Nephron (organoid): ENCODE results near the gene FAM193A.
A peak's percentile ranks its signal among the peaks of the same experiment; 100 is the strongest.

Experiments used
- H3K27ac Mint-ChIP-seq, 3 experiments: 2 replicates each; pipeline ENCODE4 v1.8.0; 2020; ENCODE audit warnings: mixed read lengths in 3 of 3, mild to moderate bottlenecking in 2 of 3, moderate library complexity in 1 of 3
- H3K27me3 Mint-ChIP-seq: 2 replicates; pipeline ENCODE4 v1.8.0; 2021; ENCODE audit warnings: low read depth, mild to moderate bottlenecking, moderate library complexity, mixed read lengths
- H3K36me3 Mint-ChIP-seq: 2 replicates; pipeline ENCODE4 v1.8.0; 2020; ENCODE audit warnings: low read depth, mixed read lengths
- H3K4me1 Mint-ChIP-seq: 2 replicates; pipeline ENCODE4 v1.8.0; 2020; ENCODE audit warnings: mixed read lengths
- H3K4me3 Mint-ChIP-seq, 3 experiments: 2 replicates each; pipeline ENCODE4 v1.8.0; 2020; ENCODE audit warnings: mild to moderate bottlenecking in 3 of 3, mixed read lengths in 3 of 3, moderate library complexity in 2 of 3
- H3K9me3 Mint-ChIP-seq: 2 replicates; pipeline ENCODE4 v1.8.0; 2020; ENCODE audit warnings: mixed read lengths
- TF ChIP-seq, protein P1 (sequence below), 3 experiments: fragments of 200-600 bp; sonication (generic); IDR thresholded peaks; one replicate each; pipeline ENCODE4 v1.5.0; 2021; ENCODE audit warnings: antibody characterized with exemption in 3 of 3; ENCODE audit not compliant: unreplicated experiment in 3 of 3

Gene FAM193A

DNA sequence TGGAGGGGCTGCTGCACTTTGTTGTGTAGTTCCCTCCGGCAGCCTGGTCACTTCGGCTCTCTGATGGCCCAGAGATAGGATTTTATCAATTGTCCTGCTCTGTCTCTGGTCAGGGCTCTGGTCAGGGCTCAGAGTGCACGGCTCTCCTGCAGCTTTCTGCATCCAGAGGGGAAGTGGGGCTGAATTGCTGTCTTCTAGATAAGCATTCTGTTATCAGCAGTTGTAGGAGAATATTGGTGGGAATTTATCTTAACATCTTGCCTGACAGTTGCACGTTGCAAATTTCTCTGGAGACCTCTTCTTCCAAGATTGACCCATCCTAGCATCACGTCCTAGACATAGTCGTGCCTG is 62.8 kb downstream of the FAM193A start:
- TF ChIP-seq, protein P1, sequence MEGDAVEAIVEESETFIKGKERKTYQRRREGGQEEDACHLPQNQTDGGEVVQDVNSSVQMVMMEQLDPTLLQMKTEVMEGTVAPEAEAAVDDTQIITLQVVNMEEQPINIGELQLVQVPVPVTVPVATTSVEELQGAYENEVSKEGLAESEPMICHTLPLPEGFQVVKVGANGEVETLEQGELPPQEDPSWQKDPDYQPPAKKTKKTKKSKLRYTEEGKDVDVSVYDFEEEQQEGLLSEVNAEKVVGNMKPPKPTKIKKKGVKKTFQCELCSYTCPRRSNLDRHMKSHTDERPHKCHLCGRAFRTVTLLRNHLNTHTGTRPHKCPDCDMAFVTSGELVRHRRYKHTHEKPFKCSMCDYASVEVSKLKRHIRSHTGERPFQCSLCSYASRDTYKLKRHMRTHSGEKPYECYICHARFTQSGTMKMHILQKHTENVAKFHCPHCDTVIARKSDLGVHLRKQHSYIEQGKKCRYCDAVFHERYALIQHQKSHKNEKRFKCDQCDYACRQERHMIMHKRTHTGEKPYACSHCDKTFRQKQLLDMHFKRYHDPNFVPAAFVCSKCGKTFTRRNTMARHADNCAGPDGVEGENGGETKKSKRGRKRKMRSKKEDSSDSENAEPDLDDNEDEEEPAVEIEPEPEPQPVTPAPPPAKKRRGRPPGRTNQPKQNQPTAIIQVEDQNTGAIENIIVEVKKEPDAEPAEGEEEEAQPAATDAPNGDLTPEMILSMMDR (IDR thresholded peaks at IDR 0.05; ENCODE audit: unreplicated experiment in 3 of 3), result no peak
- H3K36me3 Mint-ChIP-seq, result peaks cover 36% of the 10 kb centered on the region
- peak overlapping the region in 1 of 3 experiments; percentile 18 for H3K4me3 Mint-ChIP-seq
- peaks cover 59% of the 10 kb centered on the region for H3K4me1 Mint-ChIP-seq
- no peaks in the 10 kb centered on the region for H3K9me3 Mint-ChIP-seq
- H3K27me3 Mint-ChIP-seq, result no peaks in the 10 kb centered on the region
- peak overlapping the region; percentile 73 to 82 (median 82) for H3K27ac Mint-ChIP-seq

DNA sequence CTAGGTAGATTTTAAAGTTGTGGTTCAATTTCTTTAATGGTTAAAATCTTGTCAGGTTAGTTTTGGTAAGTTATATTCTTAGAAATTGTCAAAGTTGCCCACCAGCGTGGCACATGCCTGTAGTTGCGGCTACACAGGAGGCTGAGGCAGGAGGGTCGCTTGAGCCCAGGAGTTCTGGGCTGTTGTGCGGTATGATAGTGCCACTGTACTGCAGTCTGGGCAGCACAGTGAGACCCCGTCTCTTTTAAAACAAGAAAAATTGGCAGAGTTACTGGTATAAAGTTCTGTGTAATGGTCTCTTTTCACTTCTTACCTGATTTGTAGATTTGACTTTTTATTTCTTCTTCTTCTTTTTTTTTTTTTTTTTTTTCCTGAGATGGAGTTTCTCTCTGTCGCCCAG is 64.4 kb downstream of the FAM193A start:
- peak overlapping the region; percentile 46 to 82 (median 51) for H3K27ac Mint-ChIP-seq
- H3K9me3 Mint-ChIP-seq, result no peaks in the 10 kb centered on the region
- no peak overlapping the region for H3K4me3 Mint-ChIP-seq
- H3K27me3 Mint-ChIP-seq, result no peaks in the 10 kb centered on the region
- peaks cover 42% of the 10 kb centered on the region for H3K36me3 Mint-ChIP-seq
- peaks cover 57% of the 10 kb centered on the region for H3K4me1 Mint-ChIP-seq
- TF ChIP-seq, protein P1 (IDR thresholded peaks at IDR 0.05; ENCODE audit: unreplicated experiment in 3 of 3), result no peak

DNA sequence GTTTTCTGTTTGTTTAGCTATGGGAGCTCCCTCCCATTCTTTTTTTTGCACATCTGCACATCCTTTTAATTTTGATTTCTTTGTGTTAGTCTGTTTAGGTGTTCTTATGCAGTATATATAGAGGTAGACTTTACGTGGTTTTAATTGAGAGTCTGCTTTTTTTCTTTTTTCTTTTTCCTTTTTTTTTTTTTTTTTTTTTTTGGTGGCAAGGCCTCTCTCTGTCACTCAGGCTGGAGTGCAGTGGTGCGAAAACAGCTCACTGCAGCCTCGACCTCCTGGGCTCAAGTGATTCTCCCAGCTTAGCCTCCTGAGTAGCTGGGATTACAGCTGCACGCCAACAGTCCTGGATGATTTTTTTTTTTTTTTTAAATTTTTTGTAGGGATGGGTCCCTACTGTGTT is 68.2 kb downstream of the FAM193A start:
- no peaks in the 10 kb centered on the region for H3K27me3 Mint-ChIP-seq
- peaks cover 24% of the 10 kb centered on the region for H3K36me3 Mint-ChIP-seq
- TF ChIP-seq, protein P1 (IDR thresholded peaks at IDR 0.05; ENCODE audit: unreplicated experiment in 3 of 3), result no peak
- H3K4me3 Mint-ChIP-seq, result no peak overlapping the region
- H3K4me1 Mint-ChIP-seq, result peaks cover 26% of the 10 kb centered on the region
- peak overlapping the region; percentile 11 to 38 (median 38) for H3K27ac Mint-ChIP-seq
- no peaks in the 10 kb centered on the region for H3K9me3 Mint-ChIP-seq

DNA sequence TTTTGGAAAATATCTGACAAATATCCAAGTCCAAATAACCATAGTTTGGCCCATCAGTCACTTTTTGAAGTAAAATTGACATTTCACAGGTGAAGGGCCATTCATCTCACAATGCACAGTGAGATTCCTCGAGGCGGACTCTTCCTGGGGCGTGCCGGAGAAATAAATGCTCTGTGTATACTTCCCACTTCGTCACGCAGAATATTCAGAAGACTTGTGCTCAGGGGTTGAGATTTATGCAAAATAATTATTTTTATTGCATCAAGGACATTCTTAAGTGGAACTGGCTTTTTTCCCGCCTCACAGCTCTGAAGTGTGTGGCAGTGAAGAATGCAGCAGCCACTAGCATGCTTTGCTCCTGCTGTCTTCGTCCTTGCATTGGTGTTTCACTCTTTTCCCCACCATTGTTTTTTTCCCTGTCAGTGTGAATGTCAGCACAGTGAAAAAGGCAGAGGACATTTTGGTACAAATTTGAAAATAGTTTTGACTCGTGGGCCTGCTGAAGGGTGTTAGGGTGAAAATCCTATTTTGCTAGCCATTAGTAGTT is 70.6 kb downstream of the FAM193A start:
- peaks cover 15% of the 10 kb centered on the region for H3K4me1 Mint-ChIP-seq
- H3K36me3 Mint-ChIP-seq, result peaks cover 14% of the 10 kb centered on the region
- TF ChIP-seq, protein P1 (IDR thresholded peaks at IDR 0.05; ENCODE audit: unreplicated experiment in 3 of 3), result no peak
- no peaks in the 10 kb centered on the region for H3K9me3 Mint-ChIP-seq
- peak overlapping the region in 1 of 3 experiments; percentile 26 for H3K27ac Mint-ChIP-seq
- H3K4me3 Mint-ChIP-seq, result no peak overlapping the region
- H3K27me3 Mint-ChIP-seq, result no peaks in the 10 kb centered on the region

DNA sequence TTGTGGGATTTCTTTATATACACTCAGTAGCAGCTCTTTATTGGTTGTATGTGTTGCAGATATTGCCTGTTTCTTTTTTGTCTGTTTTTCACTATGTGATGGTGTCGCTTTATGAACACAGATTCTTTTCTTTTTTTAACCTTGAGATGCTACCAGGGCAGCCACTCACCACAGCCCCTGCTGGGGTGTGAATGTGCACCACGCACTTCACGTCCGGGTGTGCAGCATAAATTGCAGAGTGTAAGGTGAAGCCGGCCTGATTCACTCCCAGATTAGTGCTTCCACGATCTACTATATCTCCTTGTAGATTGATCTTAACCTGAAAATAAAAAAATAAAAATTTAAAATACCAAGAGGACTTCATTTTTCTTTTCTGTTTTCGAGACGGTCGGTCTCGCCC is 71.4 kb downstream of the FAM193A start:
- H3K4me1 Mint-ChIP-seq, result peaks cover 15% of the 10 kb centered on the region
- no peak overlapping the region for H3K4me3 Mint-ChIP-seq

GRCh38 chr4:2608291-2608690 is 71.8 kb downstream of the FAM193A start:
- H3K9me3 Mint-ChIP-seq, result no peaks in the 10 kb centered on the region
- peaks cover 15% of the 10 kb centered on the region for H3K4me1 Mint-ChIP-seq
- H3K36me3 Mint-ChIP-seq, result peaks cover 10% of the 10 kb centered on the region
- no peaks in the 10 kb centered on the region for H3K27me3 Mint-ChIP-seq
- no peak overlapping the region for H3K4me3 Mint-ChIP-seq
- no peak overlapping the region for H3K27ac Mint-ChIP-seq
- TF ChIP-seq, protein P1 (IDR thresholded peaks at IDR 0.05; ENCODE audit: unreplicated experiment in 3 of 3), result no peak

More for the DNA sequence above, 71.4 kb downstream of the FAM193A start:
- Mint-ChIP-seq H3K27ac (peak overlapping the region in 1 of 3 experiments; percentile 26), H3K9me3 (no peaks in the 10 kb centered on the region), H3K36me3 (peaks cover 10% of the 10 kb centered on the region), H3K27me3 (no peaks in the 10 kb centered on the region)
- TF ChIP-seq, protein P1 (IDR thresholded peaks at IDR 0.05; ENCODE audit: unreplicated experiment in 3 of 3), result no peak
